ENCODE results near the gene PWP2.
"Not testable (repeated sequence)": the region's sequence is repeated elsewhere in the genome, so short reads cannot be mapped to it uniquely, and the experiment has no call there.

Gene PWP2

DNA sequence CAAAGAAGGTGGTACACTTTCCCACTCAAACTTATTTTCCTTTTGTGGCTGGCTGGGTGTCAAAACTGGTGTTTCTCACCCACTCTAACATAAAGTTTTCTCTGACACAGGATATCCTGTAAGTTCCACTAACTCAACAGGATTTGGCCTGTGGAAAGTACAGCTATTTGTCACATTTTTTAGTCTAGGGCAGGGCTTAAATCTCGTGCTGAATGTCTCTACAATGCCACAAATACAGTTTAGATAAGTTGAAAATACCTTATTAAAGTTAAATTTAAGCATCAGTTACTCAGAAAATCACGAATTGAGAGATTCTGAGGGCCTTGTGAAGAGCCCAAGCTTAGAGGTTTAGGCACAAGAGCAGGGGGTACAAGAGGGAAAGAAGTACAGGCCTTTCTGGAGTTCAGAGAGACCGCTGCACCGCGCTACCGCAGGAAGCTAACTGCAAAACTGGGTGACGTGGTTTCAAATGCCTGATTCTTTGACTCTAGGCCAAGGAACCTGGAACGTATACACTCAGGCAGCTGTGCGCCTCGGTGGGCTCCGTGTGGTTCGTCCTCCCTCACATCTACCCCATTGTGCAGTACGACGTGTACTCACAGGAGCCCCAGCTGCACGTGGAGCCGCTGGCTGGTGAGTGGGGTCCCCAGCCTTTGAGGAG, 23.4 kb upstream of the PWP2 start:
- no peak for DNase-seq

DNA sequence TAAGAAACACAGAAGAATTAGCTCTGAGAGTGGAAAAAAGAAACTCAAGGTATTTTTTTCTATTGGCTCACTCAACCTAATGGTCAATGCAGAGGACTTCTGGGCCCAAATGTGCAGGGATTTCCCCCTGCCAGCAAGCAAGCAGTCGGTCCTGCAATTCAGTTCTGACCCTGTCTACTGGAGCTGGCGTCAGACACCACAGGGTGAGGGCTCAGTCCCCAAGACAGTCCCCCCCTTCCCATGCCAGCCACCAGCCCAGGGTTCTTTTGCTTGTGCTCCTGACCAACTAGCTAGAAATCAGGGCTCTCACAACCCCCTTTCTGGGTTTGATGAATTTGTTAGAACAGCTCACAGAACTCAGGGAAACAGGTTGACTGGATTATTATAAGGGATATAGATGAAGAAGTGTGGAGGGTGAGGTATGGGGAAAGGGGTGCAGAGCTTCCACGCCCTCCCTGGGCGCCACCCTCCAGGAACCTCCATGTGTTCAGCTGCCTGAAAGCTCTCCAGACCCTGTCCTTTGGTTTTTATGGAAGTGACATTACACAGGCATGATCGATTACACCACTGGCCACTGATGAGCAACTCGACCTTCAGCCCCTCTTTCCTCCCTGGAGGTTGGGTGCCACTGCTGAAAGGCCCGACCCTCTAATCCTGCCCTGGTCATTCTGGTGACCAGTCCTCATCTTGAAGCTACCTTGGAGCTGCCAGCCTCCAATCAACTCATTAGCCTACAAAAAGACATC, 22.5 kb upstream of the PWP2 start:
- DNase-seq: no peak

DNA sequence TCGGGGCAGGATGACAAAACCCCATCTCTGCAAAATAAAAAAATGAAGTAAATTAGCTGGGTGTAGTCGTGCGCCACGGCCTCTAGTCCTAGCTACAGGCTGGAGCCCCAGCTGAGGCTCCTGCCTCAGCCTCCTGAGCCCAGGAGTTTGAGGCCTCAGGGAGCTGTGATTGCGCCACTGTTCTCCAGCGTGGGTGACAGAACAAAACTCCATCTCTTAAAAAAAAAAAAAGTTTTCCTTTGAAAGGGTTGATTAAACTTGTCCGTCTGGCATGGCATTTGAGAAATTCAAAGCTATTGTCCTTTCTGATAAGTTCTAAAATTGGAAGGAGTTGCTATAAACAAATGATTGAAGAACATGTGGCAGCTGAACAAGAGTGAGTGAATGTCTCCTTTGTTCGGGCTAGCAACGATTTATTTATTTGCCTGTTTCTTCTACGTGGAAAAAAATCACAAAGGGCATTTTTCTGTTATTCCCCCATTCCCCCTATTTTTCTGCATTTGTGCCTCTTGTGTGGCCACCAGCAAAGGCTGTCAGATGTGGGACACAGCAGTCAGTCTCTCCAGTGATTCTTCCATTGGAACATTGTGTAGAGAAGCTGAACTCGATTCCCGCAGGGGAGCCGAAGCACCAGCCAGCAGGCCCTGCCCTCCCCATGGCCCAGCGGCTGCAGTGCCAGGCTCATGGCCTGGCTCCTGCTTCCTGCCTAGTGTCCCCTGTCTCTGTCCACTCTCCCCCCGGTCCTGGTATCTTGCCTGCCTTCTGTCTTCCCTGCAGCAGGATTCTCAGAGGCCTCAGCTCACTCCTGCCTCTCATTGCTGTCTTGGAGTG, 21.5 kb upstream of the PWP2 start:
- DNase-seq: no peak

DNA sequence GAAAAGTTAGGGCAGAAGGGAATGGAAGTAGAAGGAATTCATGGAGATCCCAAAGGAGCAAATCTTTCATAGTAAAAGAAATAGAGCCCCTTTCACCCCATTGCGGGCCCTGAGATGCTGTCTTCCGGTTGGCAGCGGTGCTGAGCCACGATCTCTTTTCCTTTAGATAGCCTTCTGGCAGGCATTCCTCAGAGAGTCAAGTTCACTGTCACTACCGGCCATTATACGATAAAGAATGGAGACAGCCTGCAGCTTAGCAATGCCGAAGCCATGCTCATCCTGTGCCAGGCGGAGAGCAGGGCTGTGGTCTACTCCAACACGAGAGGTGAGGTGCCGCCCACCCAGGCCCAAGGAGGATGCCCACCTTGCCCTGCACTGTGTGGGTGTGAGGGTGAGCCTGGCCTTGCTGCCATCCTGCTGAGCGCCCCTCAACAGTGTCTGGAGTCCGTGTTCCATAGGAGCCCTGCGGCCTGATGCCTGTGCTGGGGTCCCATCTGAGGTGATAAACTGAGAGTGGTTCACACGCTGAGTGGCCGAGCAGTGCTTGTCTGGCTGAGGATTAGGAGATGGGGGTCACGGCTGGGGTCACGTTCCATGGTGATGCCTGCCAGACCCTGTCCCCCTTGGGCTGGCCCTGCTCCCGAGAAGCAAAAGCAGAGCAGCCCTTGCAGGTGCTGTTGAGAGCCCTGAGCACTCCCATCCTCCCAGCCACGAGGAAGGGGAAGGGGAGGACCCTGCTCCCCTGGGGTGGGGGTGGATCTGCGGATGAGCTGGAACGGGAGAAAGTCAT, 20.4 kb upstream of the PWP2 start:
- no peak for DNase-seq

DNA sequence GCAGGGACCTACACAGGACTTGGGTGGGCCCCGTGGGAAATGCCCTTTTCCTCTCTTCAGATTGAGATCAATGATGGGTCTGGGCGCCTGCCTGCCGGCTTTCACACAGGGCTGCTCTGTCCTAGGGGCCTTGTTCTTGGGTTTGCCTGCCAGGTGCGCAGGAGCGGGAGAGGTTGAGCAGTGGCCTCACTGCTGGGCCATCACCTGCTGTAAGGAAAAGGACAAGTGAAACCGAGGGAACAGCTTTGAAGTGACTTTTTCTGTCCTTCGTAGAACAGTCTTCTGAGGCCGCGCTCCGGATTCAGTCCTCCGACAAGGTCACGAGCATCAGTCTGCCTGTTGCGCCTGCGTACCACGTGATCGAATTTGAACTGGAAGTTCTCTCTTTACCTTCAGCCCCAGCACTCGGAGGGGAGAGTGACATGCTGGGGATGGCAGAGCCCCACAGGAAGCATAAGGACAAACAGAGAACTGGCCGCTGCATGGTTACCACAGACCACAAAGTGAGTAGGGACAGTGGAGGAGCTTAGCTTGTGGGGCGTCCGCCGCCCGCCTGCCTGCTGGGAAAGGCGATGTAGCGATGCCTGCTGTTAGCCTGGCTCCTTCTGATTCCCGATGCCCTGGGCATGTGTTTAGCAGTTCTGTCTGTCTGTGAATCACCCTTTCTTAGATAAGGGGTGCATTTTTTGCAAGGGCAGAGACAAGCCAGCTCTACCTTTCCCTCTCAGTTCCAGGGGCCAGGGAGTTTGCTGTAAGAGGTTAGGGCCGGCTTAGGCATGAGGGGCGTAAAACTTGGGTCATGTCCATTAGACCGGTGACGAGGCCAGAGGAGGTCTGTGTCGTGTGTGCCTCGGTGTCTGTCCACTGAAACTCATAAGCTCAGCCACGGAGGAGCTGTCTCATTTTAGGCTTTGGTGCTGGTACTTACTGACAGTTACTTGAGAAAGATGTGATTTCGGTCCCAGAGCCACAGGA, 19.5 kb upstream of the PWP2 start:
- no peak for DNase-seq

DNA sequence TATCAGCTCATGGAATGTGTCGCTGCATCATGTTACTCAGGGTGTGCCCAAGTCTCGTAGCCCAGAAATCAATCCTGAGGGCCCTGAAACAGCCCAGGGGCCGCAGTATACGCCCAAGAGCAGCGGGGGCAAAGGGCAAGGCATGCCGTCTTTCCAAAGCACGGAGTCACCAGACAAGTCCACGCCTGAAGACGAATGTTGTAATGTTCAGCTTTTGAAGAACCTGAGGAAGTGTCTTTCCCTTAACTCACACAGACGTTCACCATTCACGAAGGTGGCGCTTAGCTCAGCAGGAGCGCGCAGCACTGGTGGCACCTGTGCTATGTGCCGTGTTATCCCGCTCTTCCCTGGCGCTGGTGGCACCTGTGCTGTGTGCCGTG, 18.8 kb upstream of the PWP2 start:
- DNase-seq: no peak

DNA sequence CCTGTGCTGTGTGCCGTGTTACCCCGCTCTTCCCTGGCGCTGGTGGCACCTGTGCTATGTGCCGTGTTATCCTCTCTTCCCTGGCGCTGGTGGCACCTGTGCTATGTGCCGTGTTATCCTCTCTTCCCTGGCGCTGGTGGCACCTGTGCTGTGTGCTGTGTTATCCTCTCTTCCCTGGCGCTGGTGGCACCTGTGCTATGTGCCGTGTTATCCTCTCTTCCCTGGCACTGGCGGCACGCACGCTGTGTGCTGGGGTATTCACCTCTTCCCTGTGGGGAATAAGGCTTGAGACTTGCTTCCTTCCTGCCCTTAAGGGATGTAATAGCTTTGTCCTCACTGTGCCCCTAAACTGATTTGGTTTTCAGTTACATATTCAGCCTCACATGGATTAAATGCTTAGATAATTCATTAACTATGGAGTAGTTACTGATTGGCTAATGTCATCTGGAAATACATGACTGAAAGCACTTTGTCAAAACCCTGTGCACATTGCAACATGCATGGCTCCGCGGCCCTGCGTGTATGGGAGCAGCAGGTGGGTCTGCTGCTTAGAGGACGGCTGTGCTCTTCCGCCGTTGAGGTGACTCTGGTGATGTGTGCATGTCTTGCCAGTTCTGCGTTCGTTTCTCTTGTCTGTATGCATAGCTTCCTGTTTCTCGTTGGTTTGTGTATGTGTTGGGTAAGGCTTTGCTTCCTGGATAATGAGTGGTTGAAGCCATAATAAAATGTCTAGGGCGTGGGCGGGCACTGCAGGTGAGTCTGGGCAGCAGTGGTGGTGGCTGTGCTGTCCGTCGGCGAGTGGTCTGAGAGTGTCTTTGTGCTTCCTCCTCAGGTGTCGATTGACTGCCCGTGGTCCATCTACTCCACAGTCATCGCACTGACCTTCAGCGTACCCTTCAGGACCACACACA, 17.9 kb upstream of the PWP2 start:
- no peak for DNase-seq

DNA sequence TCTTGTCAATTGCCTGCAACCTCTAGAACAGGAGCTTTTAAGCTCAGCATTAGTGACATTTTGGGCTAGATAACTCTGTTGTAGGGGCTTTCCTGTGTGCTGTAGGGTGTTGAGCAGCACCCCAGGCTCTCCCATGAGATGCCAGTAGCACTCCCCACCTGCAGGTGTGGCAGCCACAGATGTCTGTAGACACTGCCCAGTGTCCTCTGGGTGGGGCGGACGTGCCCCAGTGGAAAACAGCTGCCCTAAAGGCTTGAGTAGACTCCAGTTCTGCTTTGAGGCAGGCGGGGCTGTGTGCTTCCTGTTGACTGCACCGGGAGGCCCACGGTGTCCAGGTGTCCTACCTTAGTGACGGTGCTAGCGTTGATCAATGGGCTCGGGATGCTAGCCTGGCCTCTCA, 16.9 kb upstream of the PWP2 start:
- no peak for DNase-seq

DNA sequence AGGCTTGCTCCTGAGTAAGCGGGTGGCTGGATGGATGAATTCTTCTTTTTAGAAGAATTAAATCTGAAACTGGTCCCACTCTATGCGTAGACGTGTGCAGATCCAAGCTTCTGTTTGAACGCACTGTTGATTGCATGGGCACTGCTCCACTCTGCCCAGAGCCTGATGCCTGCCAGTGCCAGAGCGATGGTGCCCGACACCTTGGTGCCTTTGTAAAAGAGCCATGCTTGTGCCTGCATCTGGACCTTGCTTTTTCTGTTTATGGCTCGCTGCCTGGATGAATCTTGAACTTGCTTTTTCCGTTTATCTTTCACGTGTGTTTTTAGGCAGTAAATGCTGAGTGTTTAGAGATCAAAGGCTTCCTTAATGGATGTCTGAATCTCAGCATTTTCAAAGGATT, 15.0 kb upstream of the PWP2 start:
- DNase-seq: no peak

DNA sequence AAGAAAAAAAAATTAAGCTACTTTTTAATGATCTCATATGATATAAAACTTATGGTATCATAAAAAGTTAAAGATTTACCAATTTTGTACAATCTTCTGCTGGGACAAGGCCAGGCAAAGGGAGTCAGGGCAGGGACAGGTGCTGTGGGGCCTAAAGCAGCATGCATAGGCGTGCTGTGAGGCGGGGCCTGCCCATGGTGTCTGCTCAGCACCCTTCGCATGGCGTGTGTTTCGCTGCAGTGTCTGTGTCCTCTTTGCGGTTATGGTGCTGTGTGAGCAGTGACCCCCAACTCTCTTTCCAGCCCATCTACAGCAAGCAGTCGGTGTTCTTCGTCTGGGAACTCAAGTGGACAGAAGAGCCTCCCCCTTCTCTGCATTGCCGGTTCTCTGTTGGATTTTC, 13.4 kb upstream of the PWP2 start:
- no peak for DNase-seq

DNA sequence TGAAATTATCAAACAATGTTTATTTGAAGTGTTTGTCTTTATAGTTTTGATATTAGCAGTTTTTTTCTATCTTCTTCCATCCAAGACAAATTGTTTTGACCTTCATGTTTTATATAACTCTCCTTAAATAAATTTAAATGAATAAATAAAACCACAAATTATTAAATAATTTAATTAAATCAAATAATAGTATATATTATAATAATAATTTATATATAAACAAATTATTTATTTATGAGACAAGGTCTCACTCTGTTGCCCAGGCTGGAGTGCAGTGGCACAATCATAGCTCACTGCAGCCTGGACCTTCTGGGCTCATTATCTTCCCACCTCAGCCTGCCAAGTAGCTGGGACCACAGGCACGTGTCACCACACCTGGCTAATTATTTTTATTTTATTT, 12.4 kb upstream of the PWP2 start:
- no peak for DNase-seq

DNA sequence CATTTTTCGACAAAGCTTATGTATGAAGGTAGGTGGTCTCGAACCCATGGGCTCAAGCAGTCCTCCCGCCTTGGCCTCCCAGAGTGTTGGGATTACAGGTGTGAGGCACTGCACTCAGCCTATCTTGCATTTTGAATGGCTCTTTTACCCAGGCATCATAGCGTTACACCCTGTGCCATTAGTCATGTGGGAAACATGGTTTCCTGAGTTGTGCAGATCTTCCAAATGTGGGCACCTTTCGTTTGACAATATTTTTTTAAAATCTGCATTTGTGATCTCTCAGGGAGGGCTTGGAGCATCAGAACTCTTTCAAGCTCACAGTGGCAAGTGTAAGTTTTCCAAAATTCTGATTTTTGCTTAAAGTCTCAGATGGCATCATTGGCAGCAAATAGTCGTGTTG, 8.7 kb upstream of the PWP2 start:
- not testable (repeated sequence) for DNase-seq

DNA sequence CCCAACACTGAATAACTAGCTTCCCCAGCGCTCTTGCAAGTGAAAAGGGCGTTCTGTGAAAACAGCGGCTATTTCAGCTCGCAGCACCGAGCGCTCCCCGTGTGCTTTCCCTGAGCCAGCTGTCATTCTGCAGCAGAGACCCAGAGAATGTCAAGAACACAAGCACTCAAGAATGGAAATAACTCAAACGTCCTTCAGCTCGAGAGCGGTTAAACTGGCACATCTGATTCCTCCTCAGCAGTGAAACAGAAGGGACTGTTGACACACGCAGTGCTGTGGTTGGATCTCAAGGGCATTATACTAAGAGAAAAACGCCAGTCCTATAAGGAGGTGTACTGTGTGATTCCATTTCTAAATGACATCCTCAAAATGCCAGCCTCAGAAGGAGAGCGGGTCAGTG, 8.2 kb upstream of the PWP2 start:
- DNase-seq: not testable (repeated sequence)

DNA sequence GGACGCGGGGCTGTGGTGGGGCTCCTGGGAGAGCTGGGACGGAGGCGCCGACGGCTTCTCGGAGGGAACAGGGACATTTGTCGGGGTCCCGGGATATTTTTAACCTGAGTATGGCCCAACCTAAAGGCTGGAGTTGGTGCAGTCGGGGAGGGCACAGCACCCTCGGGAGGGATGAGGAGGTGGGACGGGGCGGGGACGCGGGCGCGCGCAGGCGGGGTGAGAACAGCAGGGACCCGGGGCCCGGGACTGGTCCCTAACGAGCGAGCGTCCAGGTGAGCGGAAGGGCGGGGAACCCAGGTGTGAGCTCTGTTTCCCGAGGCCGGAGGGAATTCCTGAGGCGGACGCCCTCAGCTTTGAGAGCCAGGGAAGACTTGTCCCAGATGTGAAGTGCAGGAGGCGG, 390 bp downstream of the PWP2 start:
- DNase-seq: not testable (repeated sequence)

DNA sequence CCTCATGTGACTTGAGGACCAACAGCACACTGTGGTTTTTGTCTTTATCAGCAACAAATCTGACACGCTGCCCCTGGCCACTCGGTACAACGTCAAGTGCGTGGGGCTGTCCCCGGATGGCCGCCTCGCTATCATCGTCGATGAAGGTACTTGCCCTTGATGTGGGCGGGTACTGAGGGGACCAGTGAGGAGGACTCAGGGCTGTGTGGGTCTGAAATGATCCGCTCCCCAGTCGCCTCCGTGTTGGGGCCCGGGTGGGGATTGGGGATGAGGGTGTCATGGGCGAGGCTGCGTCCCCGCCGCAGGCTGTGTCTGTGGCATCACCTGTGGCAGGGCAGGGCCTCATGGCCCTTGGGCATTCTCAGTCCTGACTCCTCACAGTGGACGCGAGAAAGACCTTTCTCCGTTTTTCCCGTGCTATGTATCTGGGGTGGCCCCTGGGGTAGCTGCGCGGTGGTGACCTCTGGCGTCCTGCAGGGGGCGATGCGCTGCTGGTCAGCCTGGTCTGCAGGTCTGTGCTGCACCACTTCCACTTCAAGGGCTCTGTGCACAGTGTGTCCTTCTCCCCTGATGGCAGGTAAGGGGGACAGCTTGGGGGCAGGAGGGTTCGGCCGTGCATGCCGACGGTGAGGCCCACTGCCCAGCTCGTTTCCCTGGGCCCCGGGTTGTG, 6.6 kb downstream of the PWP2 start:
- not testable (repeated sequence) for DNase-seq

DNA sequence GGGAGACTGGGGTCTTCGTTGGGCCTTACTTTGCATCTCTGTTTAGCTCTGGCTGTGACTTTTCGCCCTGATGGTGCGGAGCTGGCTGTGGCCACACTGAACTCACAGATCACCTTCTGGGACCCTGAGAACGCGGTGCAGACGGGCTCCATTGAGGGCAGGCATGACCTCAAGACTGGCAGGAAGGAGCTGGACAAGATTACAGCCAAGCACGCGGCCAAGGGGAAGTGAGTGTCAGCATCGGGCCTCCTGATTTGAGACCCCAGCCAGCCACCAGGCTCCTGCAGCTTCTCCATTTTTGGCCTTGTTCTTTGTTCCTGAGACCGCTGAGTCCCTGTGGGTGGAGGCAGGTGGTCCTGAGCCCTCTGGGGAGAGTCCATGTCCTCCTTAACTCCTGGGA, 14.9 kb downstream of the PWP2 start:
- not testable (repeated sequence) for DNase-seq

DNA sequence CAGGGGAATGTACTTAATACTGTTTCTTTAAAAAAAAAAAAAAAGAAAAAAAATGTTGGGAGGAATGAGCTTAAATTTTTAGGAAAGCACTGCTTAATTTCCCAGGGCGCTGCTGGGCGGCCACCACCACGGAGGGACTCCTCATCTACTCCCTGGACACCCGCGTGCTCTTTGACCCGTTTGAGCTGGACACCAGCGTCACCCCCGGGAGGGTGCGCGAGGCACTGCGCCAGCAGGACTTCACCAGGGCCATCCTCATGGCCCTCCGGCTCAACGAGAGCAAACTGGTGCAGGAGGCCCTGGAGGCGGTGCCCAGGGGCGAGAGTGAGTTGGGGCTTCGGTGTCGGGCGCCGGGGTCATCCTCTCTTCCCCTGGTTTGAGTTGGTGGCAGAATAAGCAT, 20.6 kb downstream of the PWP2 start:
- DNase-seq: not testable (repeated sequence)

DNA sequence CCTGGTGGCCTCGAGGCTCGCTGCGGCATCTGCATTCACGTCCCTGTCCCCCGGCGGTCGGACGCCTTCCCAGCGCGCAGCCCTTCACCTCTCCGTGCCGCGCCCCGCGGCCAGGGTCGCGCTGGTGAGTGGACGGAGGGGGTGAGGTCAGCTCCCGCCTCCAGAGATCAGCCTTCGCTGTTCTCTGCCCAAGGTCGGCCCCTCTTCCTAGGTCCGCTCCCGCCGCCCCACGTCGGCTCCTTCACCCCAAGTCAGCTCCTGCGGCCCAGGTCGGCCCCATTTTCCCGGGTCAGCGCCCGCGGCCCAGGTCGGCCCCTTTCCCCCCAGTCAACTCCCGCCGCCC, 26.5 kb downstream of the PWP2 start:
- not testable (repeated sequence) for DNase-seq

DNA sequence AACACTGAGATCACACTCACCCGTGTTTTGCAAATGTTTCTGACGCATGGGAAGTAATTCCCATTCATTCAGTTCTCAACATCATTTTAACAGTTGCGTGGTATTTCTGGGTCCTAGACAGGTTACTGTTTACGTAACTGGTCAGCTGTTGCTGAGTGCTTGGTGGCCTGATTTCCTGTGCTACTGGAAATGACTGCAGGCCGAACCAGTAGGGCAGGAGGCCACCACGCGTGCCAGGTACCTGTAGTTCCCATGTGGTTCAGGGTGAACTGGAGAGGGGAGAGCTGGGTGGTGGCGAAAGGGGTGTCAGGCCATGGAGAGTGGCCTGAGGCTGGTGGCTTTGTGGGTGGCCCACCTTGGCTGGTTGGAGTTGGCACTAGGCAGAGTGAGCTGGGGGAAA, 27.5 kb downstream of the PWP2 start:
- not testable (repeated sequence) for DNase-seq

DNA sequence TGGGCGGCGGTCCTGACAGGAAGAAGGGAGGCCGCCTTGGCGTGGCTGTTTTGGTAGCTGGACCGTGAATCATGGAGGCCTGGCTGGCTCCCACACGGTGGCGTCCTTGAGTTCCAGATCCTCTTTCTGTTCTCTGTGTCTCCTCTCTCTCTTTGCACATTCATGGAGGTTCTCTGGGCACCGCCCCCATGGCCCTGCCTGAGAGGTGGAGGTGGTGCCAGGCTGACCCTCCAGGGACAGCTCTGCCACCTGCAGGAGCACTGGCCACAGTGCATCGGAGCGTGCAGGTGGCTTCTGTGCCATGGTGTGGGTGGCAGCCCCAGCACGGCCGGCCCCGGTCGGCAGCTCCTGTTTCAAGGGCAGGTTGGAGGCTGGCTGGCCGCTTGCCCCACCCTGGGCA, 30.8 kb downstream of the PWP2 start:
- not testable (repeated sequence) for DNase-seq

Measured in NCI-H2171 (cell line).